NCI-H524 (cell line): ENCODE results near the gene SCRN1.

ENCODE experiments used
- DNase-seq, 2 experiments: peaks; one replicate each; lab custom pipeline; 2025; lab: John Stamatoyannopoulos, UW

Gene SCRN1, protein sequence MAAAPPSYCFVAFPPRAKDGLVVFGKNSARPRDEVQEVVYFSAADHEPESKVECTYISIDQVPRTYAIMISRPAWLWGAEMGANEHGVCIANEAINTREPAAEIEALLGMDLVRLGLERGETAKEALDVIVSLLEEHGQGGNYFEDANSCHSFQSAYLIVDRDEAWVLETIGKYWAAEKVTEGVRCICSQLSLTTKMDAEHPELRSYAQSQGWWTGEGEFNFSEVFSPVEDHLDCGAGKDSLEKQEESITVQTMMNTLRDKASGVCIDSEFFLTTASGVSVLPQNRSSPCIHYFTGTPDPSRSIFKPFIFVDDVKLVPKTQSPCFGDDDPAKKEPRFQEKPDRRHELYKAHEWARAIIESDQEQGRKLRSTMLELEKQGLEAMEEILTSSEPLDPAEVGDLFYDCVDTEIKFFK

GRCh38 chr7:29989257-29989995 is at the start of gene SCRN1:
SCRN1 (minus strand) TSS chr7:29989801; CDS start chr7:29969067, 20,734 bp downstream.
- DNase-seq: peak; percentile 13 to 70

DNA sequence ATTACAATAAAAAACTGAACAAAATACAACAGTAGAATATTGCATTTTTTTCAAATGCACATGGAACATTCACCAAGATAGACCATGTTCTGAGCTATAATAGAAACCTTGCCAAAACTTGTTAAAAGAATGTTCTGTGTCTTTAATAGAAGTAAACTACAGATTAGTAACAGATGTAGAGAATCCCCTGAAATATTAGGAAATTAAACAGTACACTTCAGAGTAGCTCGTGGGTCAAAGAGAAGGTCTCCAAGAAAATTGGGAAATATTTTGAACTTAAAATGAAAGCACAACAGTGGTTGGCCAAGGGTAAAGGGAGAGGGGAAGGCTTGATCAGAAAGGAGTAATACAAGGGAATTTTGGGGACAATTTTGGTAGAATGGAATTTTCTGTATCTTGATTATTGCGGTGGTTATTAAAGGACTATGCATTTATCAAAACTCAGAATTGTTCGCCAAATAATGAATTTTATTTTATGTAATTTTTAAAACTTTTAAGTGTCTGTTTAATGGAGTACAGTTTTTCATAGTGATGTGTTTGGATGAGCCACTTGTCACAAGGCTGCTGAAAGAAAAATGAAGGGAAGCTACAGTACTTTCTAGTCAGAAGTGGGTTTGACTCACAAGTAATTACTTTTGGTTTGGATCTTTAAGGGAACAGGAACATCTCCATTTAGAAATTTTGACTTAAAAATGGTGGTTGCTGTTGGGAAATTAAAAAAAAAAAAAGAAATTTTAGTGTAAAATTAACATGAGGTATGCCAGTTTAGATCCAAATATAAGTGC is 48.8 kb upstream of the SCRN1 start:
- DNase-seq: no peak

GRCh38 chr7:30036220-30036619 is 46.6 kb upstream of the SCRN1 start:
- no peak for DNase-seq

DNA sequence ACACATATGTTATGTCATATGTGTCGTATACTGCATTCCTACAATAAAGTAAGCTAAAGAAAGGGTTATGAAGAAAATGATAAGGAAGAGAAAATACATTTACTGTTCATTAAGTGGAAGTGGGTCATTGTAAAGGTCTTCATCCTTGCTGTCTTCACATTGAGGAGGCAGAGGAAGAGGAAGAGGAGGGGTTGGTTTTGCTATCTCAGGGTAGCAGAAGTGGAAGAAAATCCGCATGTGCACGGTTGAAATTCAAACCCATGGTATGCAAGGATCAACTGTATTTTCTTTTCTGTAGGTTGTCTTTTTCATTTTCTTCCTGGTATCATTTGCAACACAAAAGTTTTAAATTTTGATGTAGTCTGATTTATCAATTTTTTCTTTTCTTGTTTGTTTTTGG is 44.9 kb upstream of the SCRN1 start:
- no peak for DNase-seq

DNA sequence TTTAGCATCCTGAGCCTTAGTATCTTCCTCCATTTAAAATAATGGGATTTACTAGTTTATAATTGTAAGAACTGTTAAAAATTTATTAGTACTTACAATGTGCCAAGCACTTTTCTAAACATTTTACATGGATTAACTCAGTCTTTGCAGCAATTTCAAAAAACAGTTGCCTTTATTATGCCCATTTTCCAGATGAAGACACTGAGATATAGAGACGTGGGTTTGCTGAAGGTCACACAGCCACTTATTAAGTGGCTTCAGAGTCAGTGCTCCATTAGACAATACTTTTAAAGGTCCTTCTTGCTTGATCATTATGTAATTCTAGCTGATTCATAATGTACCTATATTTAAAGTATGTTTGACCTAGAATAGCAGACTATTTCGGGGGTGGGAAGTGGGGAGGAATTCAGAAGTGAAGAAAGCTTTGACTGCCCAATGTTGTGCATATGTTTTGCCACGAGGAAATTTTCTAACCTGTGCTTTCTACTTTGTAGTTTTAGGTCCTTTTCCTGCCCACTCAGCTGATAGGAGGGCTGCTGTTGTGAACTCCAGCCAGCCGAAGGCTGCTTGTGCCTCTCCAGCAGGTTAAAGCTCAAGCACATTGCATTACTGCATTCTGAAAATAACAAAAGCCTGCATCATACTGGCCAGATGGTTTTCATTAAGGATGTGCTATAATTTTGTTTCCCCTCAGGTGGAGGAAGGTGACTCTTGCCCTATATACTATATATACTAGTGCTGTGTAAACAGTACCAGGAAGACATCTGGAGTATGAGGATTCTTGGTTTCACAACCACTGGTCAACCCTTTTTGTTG is 42.9 kb upstream of the SCRN1 start:
- DNase-seq: peak in 1 of 2 experiments; percentile 28

DNA sequence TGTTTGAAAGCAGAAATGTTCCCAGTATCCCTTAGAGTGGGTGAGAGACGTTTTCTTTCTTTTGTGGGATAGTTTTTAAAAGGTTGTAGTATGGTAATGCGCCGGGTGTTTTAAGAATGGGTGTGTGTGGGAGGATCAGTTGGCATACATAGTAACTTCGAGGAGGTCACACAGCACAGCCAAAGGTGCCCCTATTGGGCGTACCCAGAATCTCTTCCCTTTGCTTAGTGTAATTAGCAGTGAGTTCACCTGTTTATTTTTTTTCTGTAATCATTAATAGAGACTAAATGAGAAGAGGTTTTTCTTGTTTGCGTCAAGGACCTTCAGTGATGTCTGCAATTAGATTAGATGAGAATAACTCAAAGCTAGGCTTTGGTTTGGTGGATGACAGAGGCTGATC is 40.1 kb upstream of the SCRN1 start:
- no peak for DNase-seq

- DNase-seq: peak in 1 of 2 experiments; percentile 34
Measured at GRCh38 chr7:30028749-30029635, 39.4 kb upstream of the SCRN1 start.

DNA sequence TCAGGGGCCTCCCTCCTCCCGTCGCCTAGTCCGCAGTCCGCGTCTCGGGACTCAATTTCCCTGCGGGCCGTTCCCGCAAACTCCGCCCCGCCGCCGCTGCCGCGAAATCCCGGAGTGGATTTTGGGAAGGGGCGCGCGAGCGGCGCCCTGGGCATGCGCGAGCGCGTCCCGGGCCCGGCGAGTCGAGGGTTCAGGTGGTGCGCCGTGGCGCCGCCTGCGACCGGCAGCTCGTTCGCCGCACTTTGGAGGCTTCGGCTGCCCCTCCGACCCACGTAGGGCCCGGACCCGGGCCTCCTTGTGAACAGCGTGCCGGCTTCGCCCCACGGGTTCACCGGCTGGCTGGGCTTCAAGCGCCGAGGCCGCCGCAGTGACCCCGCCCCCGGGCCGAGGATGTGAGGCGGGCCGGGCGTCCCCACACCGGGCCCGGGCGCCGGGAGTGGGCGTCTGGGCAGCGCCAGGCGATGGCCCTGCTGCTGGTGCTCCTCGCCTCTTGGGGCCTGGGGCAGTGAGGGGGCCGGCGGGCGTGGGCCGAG is 38.7 kb upstream of the SCRN1 start, which contains the start of gene PLEKHA8:
Gene PLEKHA8 (plus strand): TSS at position 197 of the 533 bp plus-strand sequence. CDS start 351 bp downstream, outside the sequence.
- peak; percentile 82 to 87 for DNase-seq

DNA sequence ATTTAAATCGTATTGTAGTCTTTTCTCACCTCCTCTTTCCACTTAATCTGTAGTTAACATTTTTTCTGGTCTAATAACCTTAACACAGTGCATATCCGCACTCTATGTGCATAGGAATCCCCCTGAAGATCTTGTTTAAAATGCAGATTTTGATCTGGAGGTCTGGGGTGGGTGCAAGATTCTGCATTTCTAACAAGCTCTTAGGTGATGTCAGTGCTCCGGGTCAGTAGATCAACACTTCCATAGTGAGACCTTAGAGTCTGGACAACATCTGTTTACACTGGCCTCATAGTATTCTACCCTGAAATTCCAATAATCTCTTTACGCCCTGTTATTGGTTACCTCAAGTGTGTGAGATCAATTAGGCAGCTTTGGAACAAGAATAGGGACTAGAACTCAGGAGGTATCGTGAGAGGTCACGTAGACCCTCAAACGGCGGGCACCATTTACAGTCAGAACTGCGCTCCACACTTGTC is 38.2 kb upstream of the SCRN1 start:
- DNase-seq: no peak

DNA sequence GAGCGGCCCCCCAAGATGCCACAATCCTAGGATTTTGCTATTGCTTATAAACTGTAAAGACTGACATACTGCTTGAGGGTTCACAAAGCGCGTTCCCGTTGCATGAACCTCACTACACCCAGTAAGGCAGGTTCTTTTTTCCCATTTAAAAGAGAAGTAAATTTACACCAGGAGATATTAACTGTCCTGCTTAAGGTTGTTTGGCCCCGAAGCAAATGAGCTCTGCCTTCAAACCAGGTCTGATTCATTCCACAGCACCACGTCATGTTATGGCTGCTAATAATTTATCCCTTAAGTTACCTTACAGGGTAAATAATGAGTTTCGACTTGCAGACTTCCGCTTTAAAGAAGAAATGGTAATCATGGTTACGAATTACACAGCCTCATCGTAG is 37.5 kb upstream of the SCRN1 start:
- peak in 1 of 2 experiments; percentile 46 for DNase-seq

- DNase-seq: peak; percentile 96 to 99
Measured at GRCh38 chr7:30026229-30027064, 36.8 kb upstream of the SCRN1 start, which contains the start of gene FKBP14. FKBP14 (minus strand) TSS chr7:30026702; CDS start chr7:30026508, 194 bp downstream.

GRCh38 chr7:30023524-30023923 is 33.9 kb upstream of the SCRN1 start:
- DNase-seq: no peak

DNA sequence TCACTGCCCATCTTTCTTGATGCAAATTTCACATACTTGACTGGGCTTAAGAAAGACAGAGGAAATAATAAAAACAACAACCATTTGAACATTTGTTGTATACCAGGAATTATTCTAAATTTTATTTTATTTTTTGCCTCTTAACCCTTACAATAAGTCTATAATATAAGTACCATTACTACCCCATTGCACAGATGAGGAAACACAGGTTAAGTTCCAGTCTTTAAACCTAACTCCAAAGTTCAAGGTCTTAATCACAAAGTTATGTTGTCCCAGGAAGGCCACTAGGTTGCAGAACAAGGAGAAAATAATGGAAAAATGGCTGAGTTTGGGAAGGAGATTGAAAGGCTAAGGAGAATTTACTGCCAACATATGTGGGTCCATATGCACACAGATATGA is 33.4 kb upstream of the SCRN1 start:
- no peak for DNase-seq

- no peak for DNase-seq
Measured at GRCh38 chr7:30020535-30020934, 30.9 kb upstream of the SCRN1 start.

- DNase-seq: no peak
Measured at GRCh38 chr7:30019960-30020359, 30.4 kb upstream of the SCRN1 start.

DNA sequence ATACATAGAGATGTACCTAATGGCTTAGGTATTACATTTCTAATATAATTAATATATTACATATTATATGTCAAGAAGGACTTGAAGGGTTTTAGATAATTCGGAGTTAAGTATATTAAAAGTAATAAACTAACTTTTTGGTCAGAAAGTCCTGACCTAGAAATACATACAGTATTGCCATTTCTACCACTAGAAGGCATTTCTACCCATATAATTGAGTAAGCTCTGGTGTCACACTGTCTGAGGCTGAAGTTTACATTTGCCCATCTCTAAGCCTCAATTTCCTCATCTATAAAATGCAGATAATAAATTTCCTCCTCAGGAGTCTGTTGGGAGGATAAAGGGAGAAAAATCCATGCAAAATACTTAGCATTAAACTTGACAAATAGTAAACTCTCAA is 29.8 kb upstream of the SCRN1 start:
- no peak for DNase-seq

GRCh38 chr7:30018451-30018850 is 28.9 kb upstream of the SCRN1 start:
- no peak for DNase-seq

GRCh38 chr7:30012757-30013156 is 23.2 kb upstream of the SCRN1 start:
- no peak for DNase-seq

DNA sequence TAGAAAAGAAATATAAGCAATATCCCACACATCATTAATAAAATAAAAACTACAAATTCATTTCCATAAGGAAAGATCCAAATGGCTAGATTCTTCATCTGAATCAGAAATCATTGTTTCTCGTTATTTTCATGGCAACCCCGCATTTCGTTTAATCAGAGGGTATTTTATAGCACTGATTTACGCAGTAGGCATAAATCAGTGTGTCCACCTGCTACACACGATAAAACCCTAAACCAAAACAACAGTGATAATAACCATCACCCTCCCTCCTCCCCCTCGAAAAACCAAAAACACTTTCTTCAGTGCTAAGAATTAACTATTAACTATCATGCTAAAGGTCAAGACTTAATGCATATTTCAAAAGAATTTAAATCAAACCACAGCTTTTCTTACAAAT is 20.4 kb upstream of the SCRN1 start:
- DNase-seq: no peak
